ENCODE results near the gene SCNM1.
"Not testable (repeated sequence)": the region's sequence is repeated elsewhere in the genome, so short reads cannot be mapped to it uniquely, and the experiment has no call there.

SCNM1 gene

GRCh38 chr1:151147132-151147503 lies 18.8 kb upstream of the SCNM1 start:
- no peak for DNase-seq

DNA sequence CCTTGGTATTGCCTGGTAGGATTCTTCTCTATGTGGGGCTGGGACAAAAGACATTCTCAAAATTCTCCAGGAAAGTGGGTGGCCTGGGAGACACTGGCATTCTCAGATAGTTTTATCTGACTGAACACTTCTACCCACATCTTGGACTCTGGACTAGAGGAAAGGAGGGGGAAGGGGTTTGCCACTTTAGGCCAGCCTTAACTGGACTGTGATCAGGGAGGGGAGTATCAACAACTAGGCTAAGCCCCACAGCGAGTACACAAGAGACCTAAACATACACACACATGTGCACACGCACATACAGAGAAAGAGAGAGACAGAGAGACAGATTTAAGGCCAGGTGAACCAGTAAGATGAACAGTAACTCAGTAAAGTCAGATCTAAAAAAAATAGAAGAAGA lies 18.3 kb upstream of the SCNM1 start:
- no peak for DNase-seq

- peak; percentile 88 for DNase-seq
Observed at GRCh38 chr1:151156515-151156819, 9.5 kb upstream of the SCNM1 start, which contains the start of gene TNFAIP8L2. Gene TNFAIP8L2 (plus strand): TSS chr1:151156649. CDS start chr1:151158698, 2,049 bp downstream.

- peak; percentile 93 for DNase-seq
Observed at GRCh38 chr1:151157067-151157531, 8.8 kb upstream of the SCNM1 start.

- DNase-seq = peak; percentile 67
Observed at GRCh38 chr1:151158326-151158725, 7.6 kb upstream of the SCNM1 start.

- DNase-seq = peak; percentile 73
Observed at GRCh38 chr1:151158751-151159251, 7.1 kb upstream of the SCNM1 start.

DNA sequence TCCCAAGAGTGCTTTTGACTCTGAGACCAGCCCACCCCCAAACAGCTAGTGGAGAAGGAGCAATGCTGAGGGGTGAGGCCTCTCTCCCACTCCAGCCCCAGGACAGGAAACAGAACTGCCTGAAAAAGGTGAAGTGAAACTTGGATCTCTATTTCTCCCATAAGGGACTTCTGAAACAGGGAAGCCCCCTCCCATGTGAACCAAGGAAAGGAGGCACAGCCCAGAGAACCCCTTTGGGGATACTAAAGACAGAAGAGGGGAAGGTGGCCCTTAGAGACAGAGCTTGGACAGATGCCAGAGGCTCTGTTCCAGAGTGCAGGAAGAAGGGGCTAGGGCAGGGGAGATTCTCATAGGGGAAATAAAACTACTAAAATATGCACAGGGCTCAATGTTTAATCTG lies 6.6 kb upstream of the SCNM1 start:
- DNase-seq = peak; percentile 77

- no peak for DNase-seq
Observed at GRCh38 chr1:151164732-151165280, 1.1 kb upstream of the SCNM1 start.

DNA sequence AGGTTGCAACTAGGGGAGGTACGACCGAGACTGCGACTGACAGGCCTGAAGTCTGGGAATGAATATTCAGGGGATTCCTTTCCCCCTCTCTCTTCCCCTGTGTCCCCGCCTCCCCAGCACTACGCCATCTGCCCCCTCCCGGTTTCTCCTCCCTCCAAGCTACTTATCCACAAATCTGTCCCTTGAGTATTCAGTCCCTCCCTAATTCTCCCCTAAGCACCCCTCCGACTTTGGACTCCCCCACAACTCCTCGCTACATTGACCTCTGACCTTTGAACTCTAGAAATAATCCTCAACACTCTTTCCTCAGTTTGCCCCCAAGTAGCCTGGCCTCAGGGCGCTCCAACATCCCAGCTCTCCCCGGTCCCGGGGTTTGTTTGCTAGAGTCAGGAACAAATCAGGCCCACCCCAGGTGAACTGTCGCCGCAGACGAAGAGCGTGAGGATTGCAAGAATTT lies 635 bp upstream of the SCNM1 start:
- DNase-seq = no peak

DNA sequence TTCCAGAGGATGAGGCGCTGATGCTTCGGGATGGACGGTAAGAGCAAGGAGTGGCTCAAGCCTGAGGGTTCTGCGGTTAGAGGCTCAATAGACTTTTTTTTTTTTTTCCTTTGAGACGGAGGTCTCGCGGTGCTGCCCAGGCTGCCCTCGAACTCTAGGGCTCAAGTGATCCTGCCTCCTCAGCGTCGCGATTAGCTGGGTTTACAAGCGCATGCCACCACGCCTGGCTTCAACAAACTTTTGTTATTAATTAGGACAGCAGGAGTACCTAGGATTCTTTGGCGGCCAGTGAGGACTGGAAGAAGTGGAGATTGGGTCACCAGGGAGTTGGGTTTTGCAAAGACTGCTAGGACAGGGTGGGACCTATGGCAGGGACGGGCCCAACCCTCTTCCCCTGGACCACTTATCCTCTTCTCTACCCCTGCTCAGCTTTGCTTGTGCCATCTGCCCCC lies 587 bp downstream of the SCNM1 start:
- peak; percentile 41 for DNase-seq

DNA sequence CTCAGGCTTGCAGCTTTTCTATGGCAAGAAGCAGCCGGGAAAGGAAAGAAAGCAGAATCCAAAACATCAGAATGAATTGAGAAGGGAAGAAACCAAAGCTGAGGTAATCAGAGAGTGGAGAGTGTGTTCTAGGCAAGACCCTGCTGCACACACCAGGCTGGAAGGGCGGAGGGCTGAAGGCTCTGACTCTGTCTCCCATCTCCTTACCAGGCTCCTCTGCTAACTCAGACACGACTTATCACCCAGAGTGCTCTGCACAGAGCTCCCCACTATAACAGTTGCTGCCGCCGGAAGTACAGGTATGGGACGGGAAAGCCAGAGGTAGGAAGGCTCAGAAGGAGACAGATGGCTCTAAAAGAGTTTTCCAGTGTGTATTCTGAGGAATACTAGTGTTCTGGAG lies 1.2 kb downstream of the SCNM1 start:
- no peak for DNase-seq

DNA sequence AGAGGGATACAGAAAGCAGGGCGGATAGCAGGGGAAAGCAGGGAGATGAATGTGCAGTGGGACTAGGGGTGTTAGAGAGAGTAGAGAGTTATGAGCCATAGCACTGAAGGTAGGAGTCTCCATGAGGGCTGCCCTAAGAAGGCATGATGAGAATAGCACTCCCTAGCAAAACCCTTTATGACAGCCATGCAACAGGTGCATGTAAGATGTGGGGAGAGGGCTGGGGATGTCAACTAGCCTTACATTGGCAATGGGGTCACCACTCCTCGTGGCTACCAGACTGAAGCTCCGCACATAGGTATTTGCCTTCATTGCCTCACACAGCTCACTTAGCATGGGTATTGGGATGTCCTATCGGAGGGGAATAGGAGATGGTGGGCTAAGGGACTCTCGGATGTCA lies 5.2 kb downstream of the SCNM1 start:
- no peak for DNase-seq

DNA sequence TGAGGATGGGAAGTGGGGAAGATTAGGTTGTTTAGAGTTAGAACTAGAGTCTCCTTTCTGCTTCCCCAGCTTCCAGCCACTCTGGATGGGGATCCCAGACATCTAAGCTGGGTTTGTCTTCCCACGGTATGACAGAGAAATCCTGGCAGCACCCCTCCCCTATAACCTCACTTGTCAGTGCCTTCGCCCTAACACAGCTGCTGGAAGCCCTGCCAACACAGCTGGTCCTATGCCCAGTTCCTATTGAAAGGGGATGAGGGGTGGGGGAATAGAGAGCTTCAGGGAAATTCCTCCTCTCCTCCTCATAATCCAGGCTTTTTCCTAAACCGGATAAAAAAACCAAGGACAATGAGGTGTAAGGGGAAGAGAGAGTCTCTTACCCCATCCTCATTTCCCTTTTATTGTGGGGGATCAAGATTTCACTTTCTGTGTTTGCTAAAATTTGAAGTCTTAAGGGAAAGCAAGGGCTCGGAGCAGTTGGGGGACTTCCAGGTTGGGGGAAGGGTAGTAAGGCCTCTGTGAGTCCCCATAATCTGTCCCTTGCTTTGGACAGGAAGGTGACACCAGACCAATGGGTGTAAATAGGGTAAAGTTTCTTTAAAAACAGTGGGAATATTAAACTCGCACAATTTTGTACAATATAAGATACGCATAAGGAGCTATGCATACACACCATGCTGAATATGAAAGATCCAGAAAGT lies 9.2 kb downstream of the SCNM1 start:
- no peak for DNase-seq

- DNase-seq = peak; percentile 53
Observed at GRCh38 chr1:151175863-151176262, 9.9 kb downstream of the SCNM1 start, which contains the start of gene TMOD4. Gene TMOD4 (minus strand): TSS chr1:151175981. CDS start chr1:151174875, 1,106 bp downstream.

DNA sequence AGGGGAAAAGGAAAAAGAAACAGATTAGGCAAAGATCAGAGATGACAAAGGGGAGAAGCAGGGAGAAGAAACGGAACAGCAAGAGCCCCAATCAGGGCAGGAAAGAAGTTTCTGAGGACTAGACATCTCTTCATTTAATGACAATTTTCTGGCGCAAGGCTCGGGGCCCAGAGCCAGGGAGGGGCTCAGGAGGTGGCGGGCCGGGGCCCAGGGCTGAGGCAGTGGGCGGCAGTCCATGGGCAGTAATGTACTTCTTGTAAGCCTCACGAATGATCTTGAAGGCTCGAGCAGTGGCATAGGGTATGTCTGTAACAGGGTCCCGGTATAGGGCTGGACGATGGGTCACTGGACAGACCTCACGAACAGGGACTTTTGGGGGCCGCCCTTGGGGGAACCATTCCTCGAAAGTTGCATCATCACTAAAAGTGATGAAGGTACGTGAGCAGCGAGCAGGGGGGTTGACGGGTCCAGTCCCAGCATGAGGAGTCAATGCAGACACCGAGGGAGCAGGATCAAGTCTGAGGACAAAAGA lies 10.6 kb downstream of the SCNM1 start:
- DNase-seq = no peak

DNA sequence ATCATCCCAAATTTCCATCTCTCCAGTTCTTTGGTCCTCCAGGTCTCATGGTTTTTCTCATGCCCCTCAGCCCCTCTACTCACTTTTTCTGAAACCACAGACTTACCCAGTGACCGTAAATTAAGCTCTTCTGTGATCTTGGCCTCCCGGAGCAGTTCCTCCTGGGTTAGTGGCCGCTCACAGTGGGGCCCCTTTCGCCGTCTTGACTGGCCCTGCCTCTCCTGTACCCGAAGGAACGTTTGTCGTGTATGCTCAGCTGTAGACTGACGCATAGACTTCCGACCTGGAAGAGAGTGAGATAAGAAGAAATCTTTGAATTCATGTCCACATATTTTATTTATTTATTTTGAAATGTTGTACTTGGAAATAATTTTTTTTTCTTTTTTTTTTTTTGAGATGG lies 18.3 kb downstream of the SCNM1 start:
- DNase-seq = no peak

GRCh38 chr1:151187205-151187604 lies 21.3 kb downstream of the SCNM1 start:
- no peak for DNase-seq

- not testable (repeated sequence) for DNase-seq
Observed at GRCh38 chr1:151188667-151189066, 22.7 kb downstream of the SCNM1 start.

DNA sequence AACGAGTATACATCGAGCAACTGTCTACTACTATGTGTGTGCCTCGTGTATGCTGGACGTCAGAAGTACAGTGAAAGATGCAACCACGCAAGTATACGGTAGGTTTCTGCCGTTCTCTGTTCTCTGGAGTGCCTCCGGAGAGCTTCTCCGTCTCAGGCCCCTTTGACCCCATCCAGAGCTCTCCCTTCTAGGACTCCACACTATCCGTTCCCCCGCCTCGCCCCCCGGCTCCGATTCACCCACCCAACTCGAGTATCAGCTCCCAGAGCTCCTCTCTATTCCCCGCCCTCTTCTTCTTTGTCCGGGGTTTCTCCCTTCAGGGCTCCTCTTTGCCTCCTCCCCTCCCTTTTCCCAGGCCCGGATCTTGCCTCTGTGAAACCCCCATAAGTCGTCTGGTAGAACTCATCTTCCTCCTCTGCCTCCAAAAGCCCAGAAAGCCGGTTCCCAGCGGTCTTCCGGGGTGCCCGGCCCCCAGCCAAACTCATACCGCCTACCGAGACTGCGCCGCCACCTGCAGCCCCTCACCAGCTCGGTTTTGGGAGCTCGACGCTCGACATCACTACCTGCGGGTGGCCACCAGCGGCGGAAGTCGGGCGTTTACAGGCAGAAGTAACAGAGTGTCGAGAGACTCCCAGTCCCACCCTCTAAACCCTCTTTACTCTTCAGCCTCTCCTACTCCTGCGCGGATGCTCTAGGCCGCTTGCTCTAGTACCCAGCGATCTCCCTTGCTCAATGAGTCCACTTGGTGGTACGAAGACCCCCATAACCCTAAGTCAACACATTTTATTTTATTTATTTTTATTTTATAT lies 23.9 kb downstream of the SCNM1 start, which contains the start of gene VPS72:
TSS of gene VPS72 (minus strand) at position 561 of the 809 bp plus-strand sequence. CDS start at position 485, 76 bp downstream.
- peak; percentile 85 for DNase-seq

- DNase-seq = no peak
Observed at GRCh38 chr1:151192047-151192446, 26.1 kb downstream of the SCNM1 start.

DNA sequence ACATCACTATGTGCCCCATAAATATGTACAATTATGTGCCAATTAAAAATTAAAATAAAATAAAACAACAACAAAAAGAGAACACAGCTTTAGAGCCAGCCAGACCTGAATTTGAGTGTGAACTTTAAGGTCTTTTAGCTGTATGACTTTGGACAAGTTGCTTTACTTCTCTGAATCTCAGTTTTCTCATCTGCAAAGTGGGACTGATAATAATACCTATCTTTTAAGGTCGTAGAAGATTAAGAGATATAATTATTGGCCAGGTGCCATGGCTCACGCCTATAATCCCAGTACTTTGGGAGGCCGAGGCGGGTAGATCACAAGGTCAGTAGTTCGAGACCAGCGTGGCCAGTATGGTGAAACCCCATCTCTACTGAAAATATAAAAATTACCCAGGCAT lies 27.4 kb downstream of the SCNM1 start:
- no peak for DNase-seq

DNA sequence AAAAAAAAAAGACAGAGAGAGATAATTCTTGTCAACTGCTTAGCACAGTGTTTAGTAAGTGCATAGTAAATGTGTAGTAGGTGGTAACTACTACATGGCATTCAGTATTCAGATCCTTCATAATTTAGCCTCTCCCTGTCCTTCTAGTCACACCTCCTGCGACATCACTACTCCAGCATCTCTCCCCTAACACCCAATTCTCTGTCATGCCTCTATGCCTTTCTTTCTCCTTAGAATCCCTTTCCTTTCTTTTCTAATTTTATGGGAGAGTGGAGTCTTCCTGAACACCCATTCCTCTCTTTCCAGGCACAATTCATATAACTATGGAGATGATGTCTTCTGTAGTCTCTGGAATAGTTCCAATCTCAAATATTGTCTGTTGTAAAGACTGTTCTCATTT lies 27.9 kb downstream of the SCNM1 start:
- no peak for DNase-seq
